ENCODE results near the gene PEDS1. TPM values are rescaled to one million over a fixed set of nuclear protein-coding genes. Genes with fewer than 3 reads are reported as not detected.

The PEDS1 gene
- total RNA-seq, 2 donors from 2014 or later = 34.5 to 54.8 TPM

- Histone ChIP-seq H3K27me3 (replicated peaks; ENCODE audit: insufficient read depth) (no peaks in the 10 kb centered on the region), H3K36me3 (no peaks in the 10 kb centered on the region), H3K27ac (peak overlapping the region; percentile 99), H3K4me1 (replicated peaks) (no peaks in the 10 kb centered on the region), H3K4me3 (peak overlapping the region; percentile 83 to 92), H3K9me3 (no peaks in the 10 kb centered on the region)
- intact Hi-C loops (cut with DNase I) = loop anchor here (5.0 kb wide), 4 partner anchors 94 to 549 kb away; no protein-coding TSS in a partner anchor
- TF ChIP-seq POLR2AphosphoS5 (IDR thresholded peaks at IDR 0.05) = no peak
- TF ChIP-seq CTCF (IDR thresholded peaks at IDR 0.05) = no peak
- TF ChIP-seq POLR2A (IDR thresholded peaks at IDR 0.05) = no peak
- DNase-seq (ENCODE audit: low spot score) = no peak
- 21% methylated on average over 9 of the region's 10 CpGs for WGBS
These were observed 39.8 kb upstream of the PEDS1 start for GRCh38 chr20:50193199-50193835.

- Histone ChIP-seq H3K36me3 (no peaks in the 10 kb centered on the region), H3K4me3 (peak overlapping the region; percentile 83 to 92), H3K27ac (peak overlapping the region; percentile 99), H3K4me1 (replicated peaks) (no peaks in the 10 kb centered on the region), H3K27me3 (replicated peaks; ENCODE audit: insufficient read depth) (no peaks in the 10 kb centered on the region), H3K9me3 (no peaks in the 10 kb centered on the region)
- TF ChIP-seq POLR2A (IDR thresholded peaks at IDR 0.05) (peak; percentile 52), POLR2AphosphoS5 (IDR thresholded peaks at IDR 0.05) (peak; percentile 91), CTCF (IDR thresholded peaks at IDR 0.05) (no peak)
- 3% methylated on average over 25 of the region's 25 CpGs for WGBS
- intact Hi-C loops (cut with DNase I) = loop anchor here (5.0 kb wide), 4 partner anchors 95 to 550 kb away; no protein-coding TSS in a partner anchor
- DNase-seq (ENCODE audit: low spot score) = peak; percentile 90
These were observed 39.1 kb upstream of the PEDS1 start for GRCh38 chr20:50192364-50193198.

GRCh38 chr20:50191544-50192363 is 38.2 kb upstream of the PEDS1 start:
- no peaks in the 10 kb centered on the region for H3K36me3 ChIP-seq
- H3K9me3 ChIP-seq = no peaks in the 10 kb centered on the region
- H3K4me3 ChIP-seq = peak overlapping the region; percentile 83 to 92
- under 1% methylated on average over 91 of the region's 96 CpGs for WGBS
- DNase-seq (ENCODE audit: low spot score) = peak; percentile 36
- peak overlapping the region; percentile 99 for H3K27ac ChIP-seq
- no peaks in the 10 kb centered on the region for H3K4me1 ChIP-seq (replicated peaks)
- H3K27me3 ChIP-seq (replicated peaks; ENCODE audit: insufficient read depth) = no peaks in the 10 kb centered on the region
- no peak for TF ChIP-seq POLR2A (IDR thresholded peaks at IDR 0.05)
- TF ChIP-seq POLR2AphosphoS5 (IDR thresholded peaks at IDR 0.05) = no peak
- TF ChIP-seq CTCF (IDR thresholded peaks at IDR 0.05) = peak in 2 of 4 experiments; percentile 51 to 53
- intact Hi-C loops (cut with DNase I) = loop anchor here (2.0 to 5.0 kb wide), 6 partner anchors 96 to 551 kb away; no protein-coding TSS in a partner anchor

- peak overlapping the region; percentile 99 for H3K27ac ChIP-seq
- no peaks in the 10 kb centered on the region for H3K27me3 ChIP-seq (replicated peaks; ENCODE audit: insufficient read depth)
- H3K4me1 ChIP-seq (replicated peaks) = no peaks in the 10 kb centered on the region
- TF ChIP-seq POLR2A (IDR thresholded peaks at IDR 0.05) (no peak), POLR2AphosphoS5 (IDR thresholded peaks at IDR 0.05) (no peak), CTCF (IDR thresholded peaks at IDR 0.05) (no peak)
- H3K4me3 ChIP-seq = peak overlapping the region; percentile 83 to 92
- H3K36me3 ChIP-seq = no peaks in the 10 kb centered on the region
- intact Hi-C loops (cut with DNase I) = loop anchor here (2.0 to 5.0 kb wide), 6 partner anchors 96 to 551 kb away; no protein-coding TSS in a partner anchor
- 1% methylated on average over 28 of the region's 69 CpGs for WGBS
- H3K9me3 ChIP-seq = no peaks in the 10 kb centered on the region
- DNase-seq (ENCODE audit: low spot score) = peak; percentile 49
These were observed 37.6 kb upstream of the PEDS1 start for GRCh38 chr20:50191065-50191543.
